ENCODE data around the gene ACOX3.

DNA sequence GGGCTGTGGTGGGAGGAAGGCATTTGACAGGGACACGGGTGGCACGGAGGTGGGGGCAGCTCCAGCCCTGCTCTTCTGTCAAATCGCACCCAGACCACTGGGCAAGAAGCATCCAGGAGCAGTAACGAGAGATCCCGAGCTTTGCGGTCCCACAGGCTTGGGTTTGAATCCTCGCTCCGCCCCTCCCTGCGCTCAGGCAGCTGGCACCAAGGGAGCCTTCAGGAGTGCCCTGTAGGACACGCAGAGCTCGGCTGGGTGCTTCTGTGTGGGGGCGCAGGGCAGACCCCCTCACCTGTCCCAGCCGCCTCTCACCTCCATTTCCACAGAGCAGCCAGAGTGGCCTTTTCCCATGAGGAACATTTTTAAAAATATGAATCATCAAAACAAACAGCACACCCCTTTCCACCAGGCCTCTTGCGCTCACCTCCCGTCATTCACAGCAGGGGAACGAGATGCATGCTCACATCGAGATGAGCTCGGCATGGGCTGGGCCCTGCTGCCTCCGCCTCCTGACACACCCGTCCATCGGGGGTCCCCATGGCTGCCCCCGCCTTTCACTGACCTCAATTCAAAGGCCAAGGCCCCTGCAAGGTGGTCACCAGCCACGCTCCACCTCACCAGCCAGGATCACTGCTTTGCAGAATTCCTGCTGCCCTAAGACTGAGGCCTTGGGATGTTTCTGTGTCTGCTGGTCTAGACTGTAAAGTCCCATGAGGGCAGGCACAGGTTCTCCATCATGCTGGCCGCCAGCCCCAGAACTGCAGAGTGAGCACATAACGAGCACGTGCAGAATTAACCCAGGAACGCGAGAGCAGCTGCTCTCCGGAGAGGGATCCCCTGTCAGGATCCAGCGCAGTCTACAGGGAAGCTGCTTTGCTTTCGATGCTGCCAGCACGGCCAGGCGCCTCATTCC lies 52.7 kb downstream of the ACOX3 start:
- TF ChIP-seq, protein P1, sequence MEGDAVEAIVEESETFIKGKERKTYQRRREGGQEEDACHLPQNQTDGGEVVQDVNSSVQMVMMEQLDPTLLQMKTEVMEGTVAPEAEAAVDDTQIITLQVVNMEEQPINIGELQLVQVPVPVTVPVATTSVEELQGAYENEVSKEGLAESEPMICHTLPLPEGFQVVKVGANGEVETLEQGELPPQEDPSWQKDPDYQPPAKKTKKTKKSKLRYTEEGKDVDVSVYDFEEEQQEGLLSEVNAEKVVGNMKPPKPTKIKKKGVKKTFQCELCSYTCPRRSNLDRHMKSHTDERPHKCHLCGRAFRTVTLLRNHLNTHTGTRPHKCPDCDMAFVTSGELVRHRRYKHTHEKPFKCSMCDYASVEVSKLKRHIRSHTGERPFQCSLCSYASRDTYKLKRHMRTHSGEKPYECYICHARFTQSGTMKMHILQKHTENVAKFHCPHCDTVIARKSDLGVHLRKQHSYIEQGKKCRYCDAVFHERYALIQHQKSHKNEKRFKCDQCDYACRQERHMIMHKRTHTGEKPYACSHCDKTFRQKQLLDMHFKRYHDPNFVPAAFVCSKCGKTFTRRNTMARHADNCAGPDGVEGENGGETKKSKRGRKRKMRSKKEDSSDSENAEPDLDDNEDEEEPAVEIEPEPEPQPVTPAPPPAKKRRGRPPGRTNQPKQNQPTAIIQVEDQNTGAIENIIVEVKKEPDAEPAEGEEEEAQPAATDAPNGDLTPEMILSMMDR (IDR thresholded peaks at IDR 0.05), result no peak
- TF ChIP-seq POLR2A (IDR thresholded peaks at IDR 0.05), result no peak
- no peak for TF ChIP-seq EP300 (IDR thresholded peaks at IDR 0.05; ENCODE audit: low read depth)
- TF ChIP-seq POLR2AphosphoS5 (IDR thresholded peaks at IDR 0.05), result no peak
